T-helper 2 cell treated with Interferon-gamma antibody and Interleukin-4, amounts not matched to agents 5 μg/mL and 100 μg/mL, for 36 hours (primary cell): ENCODE measurements around the gene ENPP1.

Source experiments
- DNase-seq: peaks from one replicate; pipeline ENCODE4 v3.0.0; 2021; ENCODE audit warnings: low spot score
- H3K27ac Mint-ChIP-seq: one replicate; pipeline ENCODE4 v1.8.0; 2021; ENCODE audit warnings: mild to moderate bottlenecking, mixed read lengths
- H3K27me3 Mint-ChIP-seq: one replicate; pipeline ENCODE4 v1.8.0; 2021; ENCODE audit warnings: low read depth, mixed read lengths
- H3K36me3 Mint-ChIP-seq: one replicate; pipeline ENCODE4 v1.8.0; 2021; ENCODE audit warnings: low read depth, mixed read lengths
- H3K4me1 Mint-ChIP-seq: one replicate; pipeline ENCODE4 v1.8.0; 2021; ENCODE audit warnings: low read depth, mixed read lengths
- H3K4me3 Mint-ChIP-seq: one replicate; pipeline ENCODE4 v1.8.0; 2022; ENCODE audit warnings: mild to moderate bottlenecking, moderate library complexity, mixed read lengths
- H3K9me3 Mint-ChIP-seq: one replicate; pipeline ENCODE4 v1.8.0; 2021; ENCODE audit warnings: mixed read lengths

ENPP1 gene

GRCh38 chr6:131807644-131808459 is at the start of gene ENPP1:
ENPP1 (plus strand) TSS chr6:131808020; CDS start chr6:131808036, 16 bp downstream.
- H3K9me3 Mint-ChIP-seq: no peaks in the 10 kb centered on the region
- peaks cover 52% of the 10 kb centered on the region for H3K27me3 Mint-ChIP-seq
- DNase-seq: peak; percentile 63
- H3K36me3 Mint-ChIP-seq: no peaks in the 10 kb centered on the region
- H3K27ac Mint-ChIP-seq: peak within 1 kb of the TSS; percentile 69
- H3K4me1 Mint-ChIP-seq: peaks cover 36% of the 10 kb centered on the region
- peak within 1 kb of the TSS; percentile 91 for H3K4me3 Mint-ChIP-seq

GRCh38 chr6:131758920-131759319 is 48.9 kb upstream of the ENPP1 start:
- Mint-ChIP-seq H3K36me3 (no peaks in the 10 kb centered on the region), H3K4me1 (peaks cover 7% of the 10 kb centered on the region), H3K4me3 (no peak overlapping the region), H3K27ac (no peak overlapping the region), H3K27me3 (peaks cover 14% of the 10 kb centered on the region), H3K9me3 (no peaks in the 10 kb centered on the region)
- no peak for DNase-seq

GRCh38 chr6:131761060-131761761 is 46.6 kb upstream of the ENPP1 start:
- Mint-ChIP-seq H3K9me3 (no peaks in the 10 kb centered on the region), H3K27ac (no peak overlapping the region), H3K36me3 (no peaks in the 10 kb centered on the region), H3K4me1 (peaks cover 1% of the 10 kb centered on the region), H3K4me3 (no peak overlapping the region), H3K27me3 (peaks cover 30% of the 10 kb centered on the region)
- no peak for DNase-seq

DNA sequence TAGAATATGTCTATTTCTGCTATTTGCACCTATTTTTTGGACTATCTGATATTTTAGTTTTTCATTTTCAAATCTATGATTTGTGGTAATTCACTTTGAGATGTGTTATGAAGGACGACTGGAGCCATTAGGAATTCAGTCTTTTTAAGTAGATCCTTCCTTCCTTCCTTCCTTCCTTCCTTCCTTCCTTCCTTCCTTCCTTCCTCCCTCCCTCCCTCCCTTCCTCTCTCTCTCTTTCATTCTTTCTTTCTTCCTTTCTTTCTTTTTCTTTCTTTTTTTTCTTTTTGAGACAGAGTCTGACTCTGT is 46.1 kb upstream of the ENPP1 start:
- H3K4me1 Mint-ChIP-seq: no peaks in the 10 kb centered on the region
- no peaks in the 10 kb centered on the region for H3K36me3 Mint-ChIP-seq
- DNase-seq: no peak
- no peak overlapping the region for H3K27ac Mint-ChIP-seq
- H3K4me3 Mint-ChIP-seq: no peak overlapping the region
- peaks cover 30% of the 10 kb centered on the region for H3K27me3 Mint-ChIP-seq
- no peaks in the 10 kb centered on the region for H3K9me3 Mint-ChIP-seq

- Mint-ChIP-seq H3K36me3 (no peaks in the 10 kb centered on the region), H3K4me3 (no peak overlapping the region), H3K27me3 (peaks cover 37% of the 10 kb centered on the region), H3K4me1 (no peaks in the 10 kb centered on the region), H3K27ac (no peak overlapping the region), H3K9me3 (no peaks in the 10 kb centered on the region)
- no peak for DNase-seq
Measured at GRCh38 chr6:131762984-131763383, 44.8 kb upstream of the ENPP1 start.

DNA sequence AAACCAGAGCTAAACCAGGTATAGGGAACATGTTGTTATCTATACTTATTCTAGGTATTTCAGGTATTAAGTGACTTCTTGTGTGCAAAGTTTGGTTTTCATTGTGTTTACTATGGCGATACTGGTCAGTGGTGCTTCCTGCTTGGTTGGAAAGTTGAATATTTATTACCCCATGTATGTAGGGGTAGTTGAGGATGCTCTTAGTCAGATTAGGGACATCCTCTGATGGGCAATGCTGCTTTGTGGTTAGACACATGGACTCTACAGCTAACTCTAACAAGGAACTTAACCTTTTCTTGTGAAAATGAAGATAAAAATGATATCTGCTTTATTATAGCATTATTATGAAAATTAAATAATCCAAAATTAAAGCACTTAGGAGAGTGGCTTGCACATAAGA is 44.1 kb upstream of the ENPP1 start:
- H3K36me3 Mint-ChIP-seq: no peaks in the 10 kb centered on the region
- no peak overlapping the region for H3K4me3 Mint-ChIP-seq
- H3K27me3 Mint-ChIP-seq: peaks cover 40% of the 10 kb centered on the region
- no peak for DNase-seq
- no peaks in the 10 kb centered on the region for H3K4me1 Mint-ChIP-seq
- no peak overlapping the region for H3K27ac Mint-ChIP-seq
- no peaks in the 10 kb centered on the region for H3K9me3 Mint-ChIP-seq

- DNase-seq: no peak
- H3K4me3 Mint-ChIP-seq: no peak overlapping the region
Measured at GRCh38 chr6:131764350-131764749, 43.5 kb upstream of the ENPP1 start.

GRCh38 chr6:131765081-131765803 is 42.6 kb upstream of the ENPP1 start:
- no peak for DNase-seq
- Mint-ChIP-seq H3K4me3 (no peak overlapping the region), H3K27ac (no peak overlapping the region), H3K4me1 (no peaks in the 10 kb centered on the region), H3K27me3 (peaks cover 37% of the 10 kb centered on the region), H3K9me3 (no peaks in the 10 kb centered on the region), H3K36me3 (no peaks in the 10 kb centered on the region)

More at GRCh38 chr6:131764350-131764749, 43.5 kb upstream of the ENPP1 start:
- Mint-ChIP-seq H3K36me3 (no peaks in the 10 kb centered on the region), H3K9me3 (no peaks in the 10 kb centered on the region), H3K4me1 (no peaks in the 10 kb centered on the region), H3K27ac (no peak overlapping the region), H3K27me3 (peaks cover 40% of the 10 kb centered on the region)

GRCh38 chr6:131765804-131766135 is 42.0 kb upstream of the ENPP1 start:
- H3K36me3 Mint-ChIP-seq: no peaks in the 10 kb centered on the region
- no peak for DNase-seq
- H3K27me3 Mint-ChIP-seq: peaks cover 37% of the 10 kb centered on the region
- H3K27ac Mint-ChIP-seq: no peak overlapping the region
- H3K4me3 Mint-ChIP-seq: no peak overlapping the region
- H3K4me1 Mint-ChIP-seq: no peaks in the 10 kb centered on the region
- H3K9me3 Mint-ChIP-seq: no peaks in the 10 kb centered on the region

DNA sequence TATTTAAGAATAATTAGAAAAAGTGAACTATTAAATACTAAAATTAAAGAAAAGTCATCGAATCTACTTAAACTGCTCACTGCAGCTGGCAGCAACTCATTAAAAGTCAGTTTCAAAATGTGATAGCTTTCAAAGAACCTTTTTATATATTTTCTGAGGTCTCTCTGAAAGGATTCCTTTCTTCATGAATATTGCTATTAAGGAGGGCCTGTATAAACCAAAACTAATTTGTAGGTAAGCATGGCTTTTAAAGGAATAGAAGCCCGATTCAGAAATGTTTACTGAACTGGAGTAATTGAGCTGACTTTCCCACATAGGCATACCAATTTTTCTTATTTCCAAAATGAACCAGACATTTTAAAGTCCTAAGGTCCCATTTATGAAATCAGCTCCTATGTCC is 41.2 kb upstream of the ENPP1 start:
- Mint-ChIP-seq H3K27me3 (peaks cover 37% of the 10 kb centered on the region), H3K9me3 (no peaks in the 10 kb centered on the region), H3K27ac (no peak overlapping the region), H3K4me3 (no peak overlapping the region), H3K4me1 (no peaks in the 10 kb centered on the region), H3K36me3 (no peaks in the 10 kb centered on the region)
- DNase-seq: no peak

DNA sequence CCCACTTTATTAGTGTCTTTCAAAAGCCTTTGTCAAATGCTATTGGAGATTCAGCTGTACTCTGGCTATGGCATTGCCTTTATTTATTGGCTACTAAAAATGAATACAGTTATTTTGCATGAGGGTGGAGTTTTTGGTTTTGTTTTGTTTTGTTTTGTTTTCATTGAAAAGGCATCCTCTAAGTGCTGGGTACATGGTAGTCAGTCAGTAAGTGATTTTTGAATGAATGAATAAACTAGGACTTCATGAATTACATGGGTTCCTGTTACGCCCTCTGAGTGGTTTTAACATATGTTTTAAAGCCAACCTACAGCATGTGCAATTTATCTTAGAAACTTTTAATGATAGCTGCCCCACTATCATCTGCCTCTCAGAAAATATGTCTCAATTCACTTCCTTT is 38.9 kb upstream of the ENPP1 start:
- no peaks in the 10 kb centered on the region for H3K36me3 Mint-ChIP-seq
- no peaks in the 10 kb centered on the region for H3K9me3 Mint-ChIP-seq
- H3K27me3 Mint-ChIP-seq: peaks cover 36% of the 10 kb centered on the region
- no peak for DNase-seq
- H3K27ac Mint-ChIP-seq: no peak overlapping the region
- H3K4me1 Mint-ChIP-seq: no peaks in the 10 kb centered on the region
- no peak overlapping the region for H3K4me3 Mint-ChIP-seq

DNA sequence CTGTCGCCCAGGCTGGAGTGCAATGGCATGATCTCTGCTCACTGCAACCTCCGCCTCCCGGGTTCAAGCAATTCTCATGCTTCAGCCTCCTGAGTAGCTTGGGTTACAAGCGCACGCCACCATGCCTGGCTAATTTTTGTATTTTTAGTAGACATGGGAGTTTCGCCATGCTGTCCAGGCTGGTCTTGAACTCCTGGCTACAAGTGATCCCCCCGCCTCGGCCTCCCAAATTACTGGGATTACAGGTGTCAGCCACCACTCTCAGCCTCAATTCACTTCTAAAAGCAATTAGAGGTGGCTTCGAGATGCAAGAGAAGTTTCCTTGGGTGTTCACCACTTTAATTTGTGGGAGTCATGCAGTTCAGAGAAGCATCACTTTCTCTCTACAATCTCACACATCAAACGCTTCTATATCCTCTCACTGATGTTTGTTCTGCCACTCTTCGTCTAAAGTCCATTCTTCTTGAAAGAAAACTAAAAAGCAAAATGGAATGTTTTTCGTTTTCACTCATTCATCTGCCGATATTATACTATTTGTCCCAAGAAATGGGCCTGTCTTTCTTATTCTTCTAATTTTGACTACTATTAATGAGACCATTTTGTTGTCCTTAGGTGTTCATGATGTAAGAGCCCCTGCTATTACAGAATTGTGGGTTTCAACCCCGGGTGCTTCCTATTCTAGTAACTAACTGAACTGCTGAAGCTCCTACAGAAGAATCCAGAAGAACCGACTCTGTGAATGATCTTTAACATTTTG is 38.3 kb upstream of the ENPP1 start:
- no peak overlapping the region for H3K27ac Mint-ChIP-seq
- no peak for DNase-seq
- H3K36me3 Mint-ChIP-seq: no peaks in the 10 kb centered on the region
- peaks cover 35% of the 10 kb centered on the region for H3K27me3 Mint-ChIP-seq
- H3K9me3 Mint-ChIP-seq: no peaks in the 10 kb centered on the region
- no peaks in the 10 kb centered on the region for H3K4me1 Mint-ChIP-seq
- no peak overlapping the region for H3K4me3 Mint-ChIP-seq

- no peak for DNase-seq
- no peak overlapping the region for H3K27ac Mint-ChIP-seq
- no peaks in the 10 kb centered on the region for H3K36me3 Mint-ChIP-seq
Measured at GRCh38 chr6:131770776-131771175, 37.0 kb upstream of the ENPP1 start.

More at GRCh38 chr6:131770776-131771175, 37.0 kb upstream of the ENPP1 start:
- Mint-ChIP-seq H3K4me3 (no peak overlapping the region), H3K4me1 (no peaks in the 10 kb centered on the region), H3K9me3 (no peaks in the 10 kb centered on the region), H3K27me3 (peaks cover 34% of the 10 kb centered on the region)
